Uterus (tissue), 4 donors: ENCODE results near the gene ABHD16A. TPM values are rescaled to one million over a fixed set of nuclear protein-coding genes. Genes with fewer than 3 reads are reported as not detected.

Experiments used
- DNase-seq, 2 donors: peaks; one replicate each; pipeline ENCODE4 v3.0.0-alpha.2; 2019 to 2020
- H3K27ac ChIP-seq, 2 donors: fragments of 200-600 bp; sonication (generic); 1 replicate in 1 of 2; 2 replicates in 1 of 2; pipeline ENCODE4 v1.5.1; 2016 to 2018
- H3K27me3 ChIP-seq, 2 donors: fragments of 200-600 bp; sonication (generic); one replicate each; pipeline ENCODE4 v1.5.1; 2018 to 2019; ENCODE audit warnings: control low read depth in 1 of 2
- H3K36me3 ChIP-seq, 2 donors: fragments of 200-600 bp; sonication (generic); one replicate each; pipeline ENCODE4 v1.5.1; 2019; ENCODE audit warnings: control low read depth in 1 of 2
- H3K4me1 ChIP-seq, 2 donors: fragments of 200-600 bp; sonication (generic); one replicate each; pipeline ENCODE4 v1.5.1; 2018 to 2019; ENCODE audit warnings: control low read depth in 1 of 2
- H3K4me3 ChIP-seq, 2 donors: fragments of 200-600 bp; sonication (generic); 1 replicate in 1 of 2; 2 replicates in 1 of 2; pipeline ENCODE4 v1.5.1; 2018 to 2019; ENCODE audit warnings: mild to moderate bottlenecking in 1 of 2
- H3K9me3 ChIP-seq, 2 donors: fragments of 200-600 bp; sonication (generic); one replicate each; pipeline ENCODE4 v1.5.1; 2019; ENCODE audit warnings: control low read depth in 1 of 2
- POLR2A ChIP-seq, 2 donors: fragments of 450-650 bp; IDR thresholded peaks; one replicate each; pipeline ENCODE4 v1.6.1; 2016; ENCODE audit warnings: antibody characterized with exemption in 2 of 2, mild to moderate bottlenecking in 1 of 2, moderate library complexity in 1 of 2
- intact Hi-C: fragments of 100-400 bp; cut with DNase I; formaldehyde crosslinking; loops from one replicate; pipeline ENCODE4 v1.15.1; 2023; ENCODE audit warnings: low total_unique reads
- total RNA-seq, 4 donors: library from RNA; depleted of rRNA in 3 of 4; stranded (reverse); fragments of >200 nt in 3 of 4; gene quantifications; one replicate each; pipeline versions ENCODE4 v1.1.0 to v1.2.4, GENCODE V29; 2014 to 2023
- TF ChIP-seq, protein P1 (sequence below), 4 experiments: fragments of 200-600 bp in 2 of 4; fragments of 450-650 bp in 2 of 4; sonication (generic) in 2 of 4; IDR thresholded peaks; one replicate each; pipeline ENCODE4 v1.5.1; 2016 to 2019; ENCODE audit warnings: antibody characterized with exemption in 4 of 4, mild to moderate bottlenecking in 2 of 4, moderate library complexity in 1 of 4
- donor health status: DM: yes; HTN: yes; CAD: no.

Gene ABHD16A
- total RNA-seq, 4 donors from 2014 or later: 25.9 to 50.9 (median 37.9) TPM

GRCh38 chr6:31729979-31730630 is 27.0 kb upstream of the ABHD16A start:
- intact Hi-C loops: loop anchor here (10.0 kb wide), 1 partner anchor 65 kb away; the partner anchor contains the start of gene VARS1
- Histone ChIP-seq H3K27me3 (no peaks in the 10 kb centered on the region), H3K27ac (peak overlapping the region; percentile 93 to 100), H3K4me1 (peaks cover 6 to 21% of the 10 kb centered on the region in 2 donors), H3K36me3 (no peaks in the 10 kb centered on the region), H3K4me3 (peak overlapping the region; percentile 65 to 97), H3K9me3 (no peaks in the 10 kb centered on the region)
- TF ChIP-seq, protein P1, sequence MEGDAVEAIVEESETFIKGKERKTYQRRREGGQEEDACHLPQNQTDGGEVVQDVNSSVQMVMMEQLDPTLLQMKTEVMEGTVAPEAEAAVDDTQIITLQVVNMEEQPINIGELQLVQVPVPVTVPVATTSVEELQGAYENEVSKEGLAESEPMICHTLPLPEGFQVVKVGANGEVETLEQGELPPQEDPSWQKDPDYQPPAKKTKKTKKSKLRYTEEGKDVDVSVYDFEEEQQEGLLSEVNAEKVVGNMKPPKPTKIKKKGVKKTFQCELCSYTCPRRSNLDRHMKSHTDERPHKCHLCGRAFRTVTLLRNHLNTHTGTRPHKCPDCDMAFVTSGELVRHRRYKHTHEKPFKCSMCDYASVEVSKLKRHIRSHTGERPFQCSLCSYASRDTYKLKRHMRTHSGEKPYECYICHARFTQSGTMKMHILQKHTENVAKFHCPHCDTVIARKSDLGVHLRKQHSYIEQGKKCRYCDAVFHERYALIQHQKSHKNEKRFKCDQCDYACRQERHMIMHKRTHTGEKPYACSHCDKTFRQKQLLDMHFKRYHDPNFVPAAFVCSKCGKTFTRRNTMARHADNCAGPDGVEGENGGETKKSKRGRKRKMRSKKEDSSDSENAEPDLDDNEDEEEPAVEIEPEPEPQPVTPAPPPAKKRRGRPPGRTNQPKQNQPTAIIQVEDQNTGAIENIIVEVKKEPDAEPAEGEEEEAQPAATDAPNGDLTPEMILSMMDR (IDR thresholded peaks at IDR 0.05): no peak
- peak; percentile 84 to 93 for TF ChIP-seq POLR2A (IDR thresholded peaks at IDR 0.05)
- peak; percentile 94 to 97 for DNase-seq

DNA sequence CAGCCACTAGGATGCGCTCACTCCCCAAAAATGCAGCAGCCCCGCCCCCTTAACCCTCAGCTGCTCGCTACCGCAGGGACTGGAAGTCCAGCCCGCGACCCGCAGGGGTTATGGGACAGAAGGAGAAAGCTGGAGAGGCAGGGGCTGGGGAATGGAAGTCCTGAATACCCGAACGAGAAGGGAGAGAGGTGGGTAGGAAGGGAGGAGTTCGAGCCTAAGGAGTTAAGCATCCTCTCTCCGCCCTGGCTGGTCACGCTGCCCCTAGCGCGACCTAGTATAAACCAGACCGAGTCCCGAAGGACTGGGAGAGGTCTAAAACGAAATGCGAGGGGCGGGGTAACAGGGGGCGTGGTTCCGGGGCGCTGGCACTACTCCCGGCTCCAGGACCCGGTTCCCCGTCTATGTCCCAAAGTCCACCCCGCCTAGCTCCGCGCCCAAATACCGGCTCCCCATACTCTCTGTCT is 26.4 kb upstream of the ABHD16A start:
- no peaks in the 10 kb centered on the region for H3K27me3 ChIP-seq
- TF ChIP-seq, protein P1 (IDR thresholded peaks at IDR 0.05): peak in 2 of 4 experiments; percentile 74 to 79
- peak; percentile 29 to 50 for TF ChIP-seq POLR2A (IDR thresholded peaks at IDR 0.05)
- peak overlapping the region; percentile 93 to 100 for H3K27ac ChIP-seq
- peaks cover 6 to 17% of the 10 kb centered on the region in 2 donors for H3K4me1 ChIP-seq
- H3K36me3 ChIP-seq: no peaks in the 10 kb centered on the region
- intact Hi-C loops: no loop called here
- no peaks in the 10 kb centered on the region for H3K9me3 ChIP-seq
- H3K4me3 ChIP-seq: peak overlapping the region; percentile 65 to 97
- peak; percentile 95 to 96 for DNase-seq

GRCh38 chr6:31728767-31729514 is 25.8 kb upstream of the ABHD16A start, which contains the start of gene DDAH2:
Gene DDAH2 (minus strand): TSS chr6:31729299. CDS start chr6:31729161, 138 bp downstream.
- TF ChIP-seq, protein P1 (IDR thresholded peaks at IDR 0.05): peak in 2 of 4 experiments; percentile 49 to 56
- no peak for TF ChIP-seq POLR2A (IDR thresholded peaks at IDR 0.05)
- peak within 1 kb of the TSS; percentile 93 to 100 for H3K27ac ChIP-seq
- no peaks in the 10 kb centered on the region for H3K9me3 ChIP-seq
- peak within 1 kb of the TSS; percentile 65 to 97 for H3K4me3 ChIP-seq
- peaks cover 6 to 11% of the 10 kb centered on the region in 2 donors for H3K4me1 ChIP-seq
- H3K36me3 ChIP-seq: no peaks in the 10 kb centered on the region
- H3K27me3 ChIP-seq: no peaks in the 10 kb centered on the region
- intact Hi-C loops: no loop called here
- peak; percentile 38 to 48 for DNase-seq

GRCh38 chr6:31727717-31728671 is 24.9 kb upstream of the ABHD16A start:
- H3K4me1 ChIP-seq: peaks cover 4 to 6% of the 10 kb centered on the region in 2 donors
- intact Hi-C loops: no loop called here
- TF ChIP-seq, protein P1 (IDR thresholded peaks at IDR 0.05): no peak
- TF ChIP-seq POLR2A (IDR thresholded peaks at IDR 0.05): no peak
- DNase-seq: peak; percentile 49
- peak overlapping the region; percentile 65 to 97 for H3K4me3 ChIP-seq
- H3K27ac ChIP-seq: peak overlapping the region; percentile 93 to 100
- no peaks in the 10 kb centered on the region for H3K27me3 ChIP-seq
- H3K9me3 ChIP-seq: no peaks in the 10 kb centered on the region
- no peaks in the 10 kb centered on the region for H3K36me3 ChIP-seq
